ENCODE data around the gene SUMO4.

- TF ChIP-seq CTCF (conservative IDR thresholded peaks at IDR 0.05; ENCODE audit: low read depth, low read length) (no peak), EZH2 (IDR thresholded peaks at IDR 0.05; ENCODE audit: borderline replicate concordance, low read depth, low read length, poor library complexity, severe bottlenecking) (no peak)
Measured at GRCh38 chr6:149354009-149354408, 46.1 kb upstream of the SUMO4 start.

Data from A673 (cell line).